ENCODE results near the gene KRTAP4-6. TPM values are rescaled to one million over a fixed set of nuclear protein-coding genes. Genes with fewer than 3 reads are reported as not detected.
"Not testable (repeated sequence)": the region's sequence is repeated elsewhere in the genome, so short reads cannot be mapped to it uniquely, and the experiment has no call there.

KRTAP4-6 gene
- total RNA-seq, 2 donors from 2014 or later = not detected

DNA sequence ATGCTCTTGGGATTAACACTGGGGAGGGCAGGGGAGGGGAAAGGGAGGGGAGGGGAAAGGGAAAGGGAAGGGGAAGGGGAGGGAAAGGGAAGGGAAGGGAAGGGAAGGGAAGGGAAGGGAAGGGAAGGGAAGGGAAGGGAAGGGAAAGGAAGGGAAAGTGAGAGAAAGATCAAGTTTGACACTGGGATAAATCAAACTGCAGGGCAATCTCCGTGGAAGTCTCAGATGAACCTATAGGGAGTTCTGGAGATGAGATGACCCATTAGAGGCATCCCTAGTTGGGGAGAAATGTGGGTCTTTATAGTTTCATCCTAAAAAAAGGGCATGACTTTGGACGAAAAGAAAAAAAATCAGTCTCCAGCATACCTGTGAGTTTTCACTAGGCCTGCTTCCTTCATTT, 18.6 kb downstream of the KRTAP4-6 start:
- H3K36me3 Mint-ChIP-seq = peaks cover 0 to 9% of the 10 kb centered on the region in 2 donors
- DNase-seq (ENCODE audit: low spot score in 2 of 2) = no peak
- peaks cover 10 to 12% of the 10 kb centered on the region in 2 donors for H3K9me3 Mint-ChIP-seq
- ATAC-seq = no peak
- no peak overlapping the region for H3K27ac Mint-ChIP-seq

DNA sequence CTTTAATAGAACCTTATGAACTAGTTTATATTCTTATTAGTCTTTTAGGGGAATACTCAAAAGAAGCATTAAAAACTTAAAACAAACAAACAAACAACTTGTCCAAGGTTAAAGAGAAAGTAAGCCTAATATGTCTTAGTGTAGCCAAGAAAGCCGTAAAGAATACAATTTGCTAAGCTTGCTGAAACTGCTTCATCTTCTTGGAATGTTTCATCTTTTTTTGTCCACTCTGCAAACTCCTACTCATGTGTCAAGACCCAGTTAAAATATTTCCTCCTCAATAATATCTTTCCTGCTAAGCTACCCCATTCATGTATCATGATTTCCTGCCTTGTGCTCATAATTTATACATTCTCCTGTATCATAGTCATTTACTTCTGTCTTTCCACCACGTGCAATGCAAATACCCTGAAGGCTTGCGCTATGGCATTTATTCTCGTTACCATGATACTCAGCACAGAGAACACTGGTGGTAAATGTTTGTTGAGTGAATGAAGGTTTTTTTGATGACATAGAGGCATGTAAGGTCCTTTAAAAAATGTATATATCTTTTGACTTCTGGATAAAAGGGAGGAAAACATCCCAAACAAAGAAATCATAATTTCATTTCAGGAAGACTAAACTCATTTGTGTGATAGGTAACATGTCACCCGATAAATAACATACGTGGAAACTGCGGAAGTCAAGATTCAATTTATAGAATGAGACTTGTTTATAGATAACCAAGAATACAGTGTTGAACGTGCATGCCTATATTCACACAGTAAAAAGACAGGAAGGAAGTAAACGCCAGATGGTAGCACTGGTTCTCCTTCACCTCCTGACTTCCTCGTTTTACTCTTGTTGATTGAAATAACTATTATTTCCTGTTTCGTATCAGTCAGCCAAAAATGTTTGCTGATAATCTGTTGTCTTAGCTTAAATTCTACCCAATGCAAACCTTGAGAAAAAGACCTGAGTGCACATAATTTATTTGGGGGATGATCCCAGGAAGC, 20.4 kb downstream of the KRTAP4-6 start:
- not testable (repeated sequence) for ATAC-seq; DNase-seq (ENCODE audit: low spot score in 2 of 2); H3K36me3 Mint-ChIP-seq
- Mint-ChIP-seq H3K9me3 (peaks cover 8 to 10% of the 10 kb centered on the region in 2 donors), H3K27ac (peak overlapping the region in 1 of 2 donors; percentile 81)

DNA sequence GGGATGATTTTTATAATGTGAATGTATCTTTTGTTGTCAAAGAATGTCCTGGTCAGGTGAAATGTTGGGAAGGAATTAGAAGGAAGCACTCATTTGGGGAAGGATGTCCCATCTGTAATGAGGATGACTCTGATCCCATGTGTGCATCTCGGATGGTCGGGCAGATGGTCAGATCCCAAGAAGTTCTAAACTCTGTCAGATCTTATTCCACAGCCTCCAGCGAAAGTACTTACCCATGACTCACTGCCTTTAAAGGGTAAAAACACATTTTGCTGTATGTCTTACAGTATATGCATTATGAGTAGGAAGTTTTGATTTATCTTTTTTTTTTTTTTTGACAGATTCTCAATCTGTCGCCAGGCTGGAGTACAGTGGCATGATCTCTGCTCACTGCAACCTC, 21.6 kb downstream of the KRTAP4-6 start:
- H3K36me3 Mint-ChIP-seq = peaks cover 0 to 9% of the 10 kb centered on the region in 2 donors
- peaks cover 8 to 10% of the 10 kb centered on the region in 2 donors for H3K9me3 Mint-ChIP-seq
- no peak for ATAC-seq
- no peak for DNase-seq (ENCODE audit: low spot score in 2 of 2)
- no peak overlapping the region for H3K27ac Mint-ChIP-seq

DNA sequence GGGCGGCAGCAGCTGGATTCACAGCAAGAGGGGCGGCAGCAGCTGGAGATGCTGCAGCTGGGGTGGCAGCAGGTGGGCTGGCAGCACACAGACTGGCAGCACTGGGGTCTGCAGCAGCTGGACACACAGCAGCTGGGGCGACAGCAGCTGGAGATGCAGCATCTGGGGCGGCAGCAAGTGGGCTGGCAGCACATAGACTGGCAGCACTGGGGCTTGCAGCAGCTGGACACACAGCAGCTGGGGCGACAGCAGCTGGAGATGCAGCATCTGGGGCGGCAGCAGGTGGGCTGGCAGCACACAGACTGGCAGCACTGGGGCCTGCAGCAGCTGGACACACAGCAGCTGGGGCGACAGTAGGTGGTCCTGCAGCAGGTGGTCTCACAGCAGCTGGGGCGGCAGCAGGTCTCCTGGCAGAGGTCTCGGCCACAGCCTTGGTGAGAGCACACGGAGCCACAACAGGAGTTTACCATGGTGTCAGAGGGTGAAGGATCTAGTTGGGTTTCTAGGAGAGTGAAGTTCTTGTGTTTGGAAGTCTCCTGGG, 22.4 kb downstream of the KRTAP4-6 start, which contains the start of gene KRTAP4-11:
TSS of gene KRTAP4-11 (minus strand) at position 528 of the 541 bp plus-strand sequence. CDS start at position 470, 58 bp downstream.
- ATAC-seq; DNase-seq (ENCODE audit: low spot score in 2 of 2); H3K36me3 Mint-ChIP-seq: not testable (repeated sequence)
- Mint-ChIP-seq H3K27ac (peak within 1 kb of the TSS in 1 of 2 donors; percentile 8), H3K9me3 (peaks cover 4 to 10% of the 10 kb centered on the region in 2 donors)

DNA sequence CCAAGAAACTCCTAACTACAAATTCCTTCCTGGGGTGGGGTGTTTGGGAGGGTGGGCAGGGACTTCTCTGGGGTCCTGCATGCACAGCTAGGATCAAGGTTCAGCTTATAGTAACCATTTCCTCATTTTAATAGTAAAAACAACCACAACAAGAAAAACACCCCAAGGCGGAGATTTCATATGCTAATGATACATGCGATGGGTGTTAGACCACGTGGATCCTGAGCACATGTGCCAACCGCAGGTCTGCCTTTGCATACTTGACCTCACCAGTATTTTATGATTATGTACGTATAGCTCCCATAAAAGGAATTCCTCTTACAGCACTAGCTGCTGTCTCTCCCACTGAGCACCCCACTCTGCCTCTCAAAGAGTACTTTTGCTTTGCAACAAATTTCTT, 24.0 kb downstream of the KRTAP4-6 start:
- Mint-ChIP-seq H3K9me3 (peaks cover 4 to 6% of the 10 kb centered on the region in 2 donors), H3K27ac (no peak overlapping the region), H3K36me3 (peaks cover 0 to 8% of the 10 kb centered on the region in 2 donors)
- no peak for ATAC-seq
- DNase-seq (ENCODE audit: low spot score in 2 of 2) = no peak

DNA sequence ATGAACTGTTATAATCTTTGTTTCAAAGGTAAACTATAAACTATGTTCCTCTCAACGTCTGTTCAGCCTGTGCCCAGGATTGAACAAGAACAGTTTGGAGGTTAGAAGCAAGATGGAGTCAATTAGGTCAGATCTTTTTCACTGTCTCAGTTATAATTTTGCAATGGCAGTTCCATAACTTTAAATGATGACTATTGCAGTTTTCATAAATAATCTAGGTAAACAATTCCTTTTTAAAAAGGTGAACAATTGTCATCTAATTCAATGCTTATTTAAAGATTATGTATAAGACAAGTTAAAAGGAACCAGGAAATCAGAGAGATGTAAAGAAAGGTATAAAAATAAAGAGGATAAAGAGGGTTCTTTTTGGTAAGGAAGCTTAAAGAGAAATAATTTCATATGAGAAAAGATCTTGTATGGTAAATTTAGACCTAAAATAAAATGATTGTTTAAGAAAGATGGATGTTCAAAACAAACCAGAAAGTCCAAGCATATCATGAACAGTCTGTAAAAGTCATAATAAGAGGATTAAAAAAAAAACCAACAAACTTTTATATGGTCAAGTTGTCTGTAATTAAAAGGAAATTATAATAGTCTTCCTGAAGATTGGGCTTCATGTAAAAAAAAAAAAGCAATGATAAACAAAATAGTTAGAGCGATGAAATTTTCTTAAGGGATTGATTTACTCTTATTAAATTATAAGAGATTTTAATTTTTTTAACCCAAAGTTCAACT, 29.0 kb downstream of the KRTAP4-6 start:
- peaks cover 0 to 9% of the 10 kb centered on the region in 2 donors for H3K36me3 Mint-ChIP-seq
- DNase-seq (ENCODE audit: low spot score in 2 of 2) (no peak), ATAC-seq (no peak)
- peaks cover 4 to 12% of the 10 kb centered on the region in 2 donors for H3K9me3 Mint-ChIP-seq
- H3K27ac Mint-ChIP-seq = no peak overlapping the region

DNA sequence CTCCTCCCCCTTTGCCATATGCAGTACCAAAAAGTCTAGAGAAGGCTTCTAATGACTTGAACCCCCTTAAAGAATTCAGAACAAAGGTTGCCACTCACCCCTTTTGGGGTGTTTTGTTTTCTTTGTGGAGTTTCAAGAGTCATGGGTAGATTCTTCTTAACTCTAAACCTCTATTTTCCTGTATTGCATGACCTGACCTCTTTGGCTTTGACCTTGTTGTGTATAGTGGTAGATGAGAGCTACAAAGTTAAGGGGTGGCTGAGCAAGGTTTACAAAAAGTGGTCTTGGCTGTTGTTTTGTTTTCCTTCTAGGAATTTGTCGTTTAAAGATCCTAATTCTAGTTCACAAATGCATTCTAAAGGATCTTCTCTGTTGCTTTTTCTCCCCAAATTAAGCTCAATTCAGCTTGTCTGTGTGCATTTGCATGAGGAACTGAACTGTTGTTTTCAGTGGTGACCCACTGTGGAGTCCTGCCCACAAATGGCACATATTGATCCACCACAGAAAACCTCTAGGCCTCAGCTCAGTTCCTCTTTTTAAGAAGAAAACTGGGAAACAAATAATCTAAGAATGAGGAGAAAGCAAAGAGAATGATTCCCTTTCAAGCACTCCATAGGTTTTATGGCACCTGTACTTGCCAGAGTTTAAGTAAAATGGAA, 31.5 kb downstream of the KRTAP4-6 start:
- DNase-seq (ENCODE audit: low spot score in 2 of 2); H3K27ac Mint-ChIP-seq; ATAC-seq; H3K36me3 Mint-ChIP-seq: not testable (repeated sequence)
- H3K9me3 Mint-ChIP-seq = peaks cover 4 to 12% of the 10 kb centered on the region in 2 donors

DNA sequence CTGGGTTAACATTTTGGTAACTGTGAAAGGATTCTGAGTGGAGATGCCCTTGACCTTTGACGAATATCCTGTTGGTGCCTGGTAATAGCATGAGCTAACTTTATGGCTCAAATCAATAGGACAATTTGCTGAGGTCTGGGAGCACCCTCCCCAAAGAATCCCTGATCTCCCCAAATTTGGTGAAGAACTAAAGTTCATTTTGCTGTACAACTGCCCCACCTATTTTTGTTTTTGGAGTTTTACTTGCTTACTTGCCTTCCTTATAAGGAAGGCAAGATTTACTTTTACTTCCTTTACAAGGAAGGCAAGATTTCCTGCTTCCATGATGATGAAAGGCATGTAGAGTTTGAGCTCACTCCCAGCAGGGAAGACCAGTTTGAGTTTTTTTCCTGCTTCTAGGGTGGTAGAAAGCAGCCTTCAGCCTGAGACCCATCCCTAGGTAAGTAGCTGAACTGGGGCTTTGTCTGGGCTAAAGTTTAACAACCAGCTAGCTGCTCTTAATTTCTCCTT, 32.3 kb downstream of the KRTAP4-6 start:
- Mint-ChIP-seq H3K36me3 (peaks cover 0 to 9% of the 10 kb centered on the region in 2 donors), H3K27ac (no peak overlapping the region), H3K9me3 (peaks cover 4 to 12% of the 10 kb centered on the region in 2 donors)
- ATAC-seq (no peak), DNase-seq (ENCODE audit: low spot score in 2 of 2) (no peak)

DNA sequence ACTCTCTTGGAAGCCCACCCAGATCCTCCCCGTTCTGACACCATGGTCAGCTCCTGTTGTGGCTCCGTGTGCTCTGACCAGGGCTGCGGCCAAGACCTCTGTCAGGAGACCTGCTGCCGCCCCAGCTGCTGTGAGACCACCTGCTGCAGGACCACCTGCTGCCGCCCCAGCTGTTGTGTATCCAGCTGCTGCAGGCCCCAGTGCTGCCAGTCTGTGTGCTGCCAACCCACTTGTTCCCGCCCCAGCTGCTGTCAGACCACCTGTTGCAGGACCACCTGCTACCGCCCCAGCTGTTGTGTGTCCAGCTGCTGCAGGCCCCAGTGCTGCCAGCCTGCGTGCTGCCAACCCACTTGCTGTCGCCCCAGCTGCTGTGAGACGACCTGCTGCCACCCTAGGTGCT, 35.0 kb downstream of the KRTAP4-6 start, which contains the start of gene KRTAP4-9:
TSS of gene KRTAP4-9 (plus strand) at position 43 of the 400 bp plus-strand sequence. CDS start at position 43, 0 bp downstream.
- not testable (repeated sequence) for ATAC-seq; DNase-seq (ENCODE audit: low spot score in 2 of 2); H3K9me3 Mint-ChIP-seq; H3K36me3 Mint-ChIP-seq
- peak within 1 kb of the TSS in 1 of 2 donors; percentile 82 for H3K27ac Mint-ChIP-seq

DNA sequence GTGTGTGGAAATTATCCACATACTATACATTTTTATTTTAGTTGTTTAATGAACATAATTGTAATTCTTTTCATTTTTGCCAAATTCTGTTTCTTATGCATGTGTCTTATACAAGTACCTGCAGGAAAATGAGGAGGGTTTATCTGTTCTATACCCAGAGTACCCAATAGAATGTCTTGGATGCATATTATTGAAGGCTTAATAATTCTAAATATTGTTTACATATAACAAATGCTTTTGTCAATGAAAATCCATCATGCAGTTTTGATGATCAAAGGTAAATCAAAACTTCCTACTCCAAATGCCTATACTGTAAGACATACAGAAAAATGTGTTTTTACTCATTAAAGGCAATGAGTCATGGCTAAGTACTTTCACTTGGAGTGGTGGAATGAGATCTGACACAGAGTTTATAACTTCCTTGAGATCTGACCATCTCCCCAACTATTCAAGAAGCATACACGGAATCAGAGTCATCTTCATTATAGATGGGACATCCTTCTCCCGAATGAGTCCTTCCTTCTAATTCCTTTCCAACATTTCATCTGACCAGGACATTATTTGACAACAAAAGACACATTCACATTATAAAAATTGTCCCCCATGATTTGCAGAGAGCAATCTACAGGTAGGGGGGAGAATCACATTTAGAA, 35.8 kb downstream of the KRTAP4-6 start:
- ATAC-seq = peak; percentile 51 to 89
- H3K27ac Mint-ChIP-seq; H3K36me3 Mint-ChIP-seq; DNase-seq (ENCODE audit: low spot score in 2 of 2); H3K9me3 Mint-ChIP-seq: not testable (repeated sequence)

DNA sequence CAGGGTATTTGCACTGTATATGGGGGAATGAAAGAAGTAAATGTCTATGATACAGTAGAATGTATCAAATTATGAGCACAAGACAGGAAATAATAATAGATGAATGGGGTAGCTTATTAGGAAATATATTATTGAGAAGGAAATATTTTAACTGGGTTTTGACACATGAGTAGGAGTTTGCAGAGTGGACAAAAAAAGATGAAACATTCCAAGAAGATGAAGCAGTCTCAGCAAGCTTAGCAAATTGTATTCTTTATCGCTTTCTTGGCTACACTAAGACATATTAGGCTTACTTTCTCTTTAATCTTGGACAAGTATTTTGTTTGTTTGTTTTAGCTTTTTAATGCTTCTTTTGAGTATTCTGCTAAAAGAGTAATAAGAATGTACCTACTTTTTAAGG, 36.4 kb downstream of the KRTAP4-6 start:
- DNase-seq (ENCODE audit: low spot score in 2 of 2) (no peak), ATAC-seq (no peak)

DNA sequence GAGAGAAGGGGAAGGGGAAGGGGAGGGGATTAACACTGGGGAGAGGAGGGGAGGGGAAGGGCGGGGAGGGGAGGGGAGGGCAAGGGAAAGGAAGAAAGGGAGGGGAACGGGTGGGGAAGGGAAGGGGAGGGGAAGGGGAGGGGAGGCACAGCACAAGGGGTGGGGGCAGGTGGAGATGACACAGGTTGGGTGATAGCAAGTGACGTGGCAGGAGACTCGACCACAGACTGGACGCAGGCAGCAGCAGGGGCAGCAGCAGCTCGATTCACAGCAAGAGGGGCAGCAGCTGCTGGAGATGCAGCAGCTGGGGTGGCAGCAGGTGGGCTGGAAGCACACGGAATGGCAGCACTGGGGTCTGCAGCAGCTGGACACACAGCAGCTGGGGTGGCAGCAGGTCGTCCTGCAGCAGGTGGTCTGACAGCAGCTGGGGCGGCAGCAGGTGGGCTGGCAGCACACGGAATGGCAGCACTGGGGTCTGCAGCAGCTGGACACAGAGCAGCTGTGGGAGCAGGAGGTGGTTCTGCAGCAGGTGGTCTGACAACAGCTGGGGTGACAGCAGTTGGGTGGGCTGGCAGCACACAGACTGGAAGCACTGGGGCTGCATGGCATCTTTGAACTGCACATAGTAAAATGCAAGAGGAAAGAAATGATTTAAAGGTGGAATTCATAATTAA, 38.6 kb downstream of the KRTAP4-6 start, which contains the start of gene KRTAP4-16:
TSS of gene KRTAP4-16 (minus strand) at position 624 of the 674 bp plus-strand sequence. CDS start at position 624, 0 bp downstream.
- Mint-ChIP-seq H3K36me3 (no peaks in the 10 kb centered on the region), H3K27ac (no peak within 1 kb of the TSS), H3K9me3 (no peaks in the 10 kb centered on the region)
- ATAC-seq (no peak), DNase-seq (ENCODE audit: low spot score in 2 of 2) (no peak)

More for the DNA sequence above, 36.4 kb downstream of the KRTAP4-6 start:
- no peak overlapping the region for H3K27ac Mint-ChIP-seq
- H3K9me3 Mint-ChIP-seq = peaks cover 0 to 5% of the 10 kb centered on the region in 2 donors
- H3K36me3 Mint-ChIP-seq = no peaks in the 10 kb centered on the region

DNA sequence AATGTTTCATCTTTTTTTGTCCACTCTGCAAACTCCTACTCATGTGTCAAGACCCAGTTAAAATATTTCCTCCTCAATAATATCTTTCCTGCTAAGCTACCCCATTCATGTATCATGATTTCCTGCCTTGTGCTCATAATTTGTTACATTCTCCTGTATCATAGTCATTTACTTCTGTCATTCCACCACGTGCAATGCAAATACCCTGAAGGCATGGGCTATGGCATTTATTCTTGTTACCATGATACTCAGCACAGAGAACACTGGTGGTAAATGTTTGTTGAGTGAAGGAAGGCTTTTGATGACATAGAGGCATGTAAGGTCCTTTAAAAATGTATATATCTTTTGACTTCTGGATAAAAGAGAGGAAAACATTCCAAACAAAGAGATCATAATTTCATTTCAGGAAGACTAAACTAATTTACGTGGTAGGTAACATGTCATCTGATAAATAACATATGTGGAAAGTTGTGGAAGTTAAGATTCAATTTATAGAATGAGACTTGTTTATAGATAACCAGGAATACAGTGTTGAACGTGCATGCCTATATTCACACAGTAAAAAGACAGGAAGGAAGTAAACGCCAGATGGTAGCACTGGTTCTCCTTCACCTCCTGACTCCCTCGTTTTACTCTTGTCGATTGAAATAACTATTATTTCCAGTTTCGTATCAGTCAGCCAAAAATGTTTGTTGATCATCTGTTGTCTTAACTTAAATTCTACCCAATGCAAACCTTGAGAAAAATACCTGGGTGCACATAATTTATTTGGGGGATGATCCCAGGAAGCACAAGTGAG, 40.5 kb downstream of the KRTAP4-6 start:
- not testable (repeated sequence) for H3K36me3 Mint-ChIP-seq; H3K9me3 Mint-ChIP-seq; DNase-seq (ENCODE audit: low spot score in 2 of 2); H3K27ac Mint-ChIP-seq; ATAC-seq

DNA sequence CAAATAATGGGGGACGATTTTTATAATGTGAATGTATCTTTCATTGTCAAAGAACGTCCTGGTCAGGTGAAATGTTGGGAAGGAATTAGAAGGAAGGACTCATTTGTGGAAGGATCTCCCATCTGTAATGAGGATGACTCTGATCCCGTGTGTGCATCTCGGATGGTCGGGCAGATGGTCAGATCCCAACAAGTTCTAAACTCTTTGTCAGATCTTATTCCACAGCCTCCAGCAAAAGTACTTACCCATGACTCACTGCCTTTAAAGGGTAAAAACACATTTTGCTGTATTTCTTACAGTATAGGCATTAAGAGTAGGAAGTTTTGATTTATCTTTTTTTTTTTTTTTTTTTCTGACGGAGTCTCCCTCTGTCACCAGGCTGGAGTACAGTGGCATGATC, 41.9 kb downstream of the KRTAP4-6 start:
- Mint-ChIP-seq H3K9me3 (no peaks in the 10 kb centered on the region), H3K36me3 (no peaks in the 10 kb centered on the region), H3K27ac (no peak overlapping the region)
- DNase-seq (ENCODE audit: low spot score in 2 of 2) (no peak), ATAC-seq (no peak)
